ENCODE data around the gene PDHB.

PDHB gene

DNA sequence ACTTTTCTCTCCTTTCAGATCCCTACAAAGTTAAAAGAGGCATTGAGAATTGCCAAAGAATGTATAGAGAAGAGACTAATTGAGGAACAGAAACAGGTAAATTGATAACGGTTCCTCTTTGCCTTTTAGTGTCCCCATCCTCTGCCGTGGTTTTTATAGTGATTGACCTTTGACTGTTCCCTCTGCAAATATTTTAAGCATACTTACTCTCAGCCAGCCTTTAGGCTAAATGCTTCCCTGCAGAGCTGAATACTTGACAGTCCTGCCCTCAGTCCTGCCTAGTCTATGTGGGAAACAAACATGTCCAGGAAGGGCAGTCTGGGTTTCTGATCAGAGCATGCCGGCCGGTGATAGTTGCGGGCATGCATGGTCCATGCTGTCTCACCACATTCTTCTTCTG is 24.7 kb downstream of the PDHB start:
- FAIRE-seq (no peak), DNase-seq (ENCODE audit: insufficient read length, low spot score) (no peak)

DNA sequence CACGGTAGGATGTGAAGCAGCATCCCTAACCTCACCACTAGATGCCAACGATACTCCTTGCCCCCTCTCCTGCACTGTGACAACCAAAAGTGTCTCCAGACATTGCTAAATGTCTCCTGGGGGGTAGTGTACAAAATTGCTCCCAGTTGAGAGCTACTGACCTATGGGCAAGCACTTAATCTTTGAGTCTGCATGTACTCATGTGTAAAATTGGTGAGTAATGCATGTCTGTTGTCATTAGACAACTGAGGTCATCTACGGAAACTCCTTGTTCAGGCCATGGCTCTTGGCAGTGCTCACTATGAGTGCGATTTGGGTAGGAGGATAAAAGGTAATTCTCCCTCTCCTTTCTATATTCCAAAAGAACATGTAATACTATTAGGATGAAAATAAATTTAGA is 29.2 kb downstream of the PDHB start:
- no peak for DNase-seq (ENCODE audit: insufficient read length, low spot score)
- no peak for FAIRE-seq

GRCh38 chr3:58403513-58404109 is 30.0 kb downstream of the PDHB start:
- DNase-seq (ENCODE audit: insufficient read length, low spot score) (no peak), FAIRE-seq (no peak)

- no peak for FAIRE-seq
- DNase-seq (ENCODE audit: insufficient read length, low spot score): no peak
Observed at GRCh38 chr3:58398669-58399333, 34.8 kb downstream of the PDHB start.

GRCh38 chr3:58394339-58394738 is 39.3 kb downstream of the PDHB start:
- FAIRE-seq: no peak

GRCh38 chr3:58392181-58392580 is 41.5 kb downstream of the PDHB start:
- FAIRE-seq (no peak), DNase-seq (ENCODE audit: insufficient read length, low spot score) (no peak)

More at GRCh38 chr3:58394339-58394738, 39.3 kb downstream of the PDHB start:
- DNase-seq (ENCODE audit: insufficient read length, low spot score): no peak

DNA sequence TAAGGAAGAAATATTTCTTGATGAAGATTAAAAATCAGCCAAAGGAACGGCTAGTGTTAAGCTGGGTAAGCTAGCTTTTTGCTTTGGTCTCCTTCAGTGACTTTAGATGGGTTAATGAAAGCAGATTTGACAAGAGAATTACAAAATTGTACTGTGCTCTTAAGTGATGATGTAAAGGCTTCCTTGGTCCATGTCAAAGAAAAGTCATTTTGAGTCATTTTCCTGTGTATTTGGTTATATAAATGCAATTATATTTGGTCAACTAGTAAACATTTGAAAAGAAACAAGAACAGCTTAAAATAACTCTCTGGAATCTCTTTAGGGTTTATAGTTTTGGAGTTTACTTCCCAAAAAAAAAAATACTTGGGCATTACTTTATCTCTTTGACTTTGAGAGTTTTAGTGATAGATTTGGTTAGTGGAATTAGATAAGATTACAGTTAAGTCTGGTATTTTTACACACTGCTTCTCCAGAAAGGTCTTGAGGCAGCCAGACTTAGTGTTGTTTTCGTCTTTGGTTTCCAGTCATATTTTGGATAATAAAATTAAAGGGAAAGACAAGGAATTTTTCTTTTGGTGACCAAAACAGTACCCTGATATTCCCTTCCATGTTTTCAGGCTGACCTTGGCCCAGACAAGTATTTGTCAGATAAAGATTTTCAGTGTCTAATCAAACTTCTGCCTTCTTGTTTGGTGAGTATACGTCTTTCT is 42.3 kb downstream of the PDHB start:
- no peak for FAIRE-seq
- DNase-seq (ENCODE audit: insufficient read length, low spot score): no peak

DNA sequence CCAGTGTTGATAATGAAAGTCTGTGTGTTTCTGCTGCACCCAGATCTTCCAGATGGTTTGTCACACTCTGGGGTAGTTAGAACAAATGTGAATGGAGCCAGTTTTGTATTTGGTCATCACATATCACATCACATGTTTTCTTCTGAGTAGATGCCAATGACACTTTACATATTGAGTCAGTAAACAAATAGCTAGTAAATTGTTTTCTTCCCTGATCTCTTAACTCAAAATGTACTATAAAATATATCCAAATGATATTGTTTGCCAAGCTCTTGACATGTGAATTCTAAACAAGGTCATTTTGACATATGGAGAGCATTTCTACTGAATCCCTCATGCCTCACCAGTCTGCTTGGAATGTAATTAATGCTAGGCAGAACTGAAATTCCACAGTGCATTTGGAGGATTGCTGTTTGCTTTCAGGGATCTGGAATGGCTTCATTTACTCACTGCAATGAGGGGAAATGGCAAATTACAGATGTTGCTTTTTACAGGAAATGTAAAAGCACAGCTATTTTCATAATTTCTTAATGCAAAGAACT is 45.0 kb downstream of the PDHB start:
- no peak for FAIRE-seq
- DNase-seq (ENCODE audit: insufficient read length, low spot score): no peak

DNA sequence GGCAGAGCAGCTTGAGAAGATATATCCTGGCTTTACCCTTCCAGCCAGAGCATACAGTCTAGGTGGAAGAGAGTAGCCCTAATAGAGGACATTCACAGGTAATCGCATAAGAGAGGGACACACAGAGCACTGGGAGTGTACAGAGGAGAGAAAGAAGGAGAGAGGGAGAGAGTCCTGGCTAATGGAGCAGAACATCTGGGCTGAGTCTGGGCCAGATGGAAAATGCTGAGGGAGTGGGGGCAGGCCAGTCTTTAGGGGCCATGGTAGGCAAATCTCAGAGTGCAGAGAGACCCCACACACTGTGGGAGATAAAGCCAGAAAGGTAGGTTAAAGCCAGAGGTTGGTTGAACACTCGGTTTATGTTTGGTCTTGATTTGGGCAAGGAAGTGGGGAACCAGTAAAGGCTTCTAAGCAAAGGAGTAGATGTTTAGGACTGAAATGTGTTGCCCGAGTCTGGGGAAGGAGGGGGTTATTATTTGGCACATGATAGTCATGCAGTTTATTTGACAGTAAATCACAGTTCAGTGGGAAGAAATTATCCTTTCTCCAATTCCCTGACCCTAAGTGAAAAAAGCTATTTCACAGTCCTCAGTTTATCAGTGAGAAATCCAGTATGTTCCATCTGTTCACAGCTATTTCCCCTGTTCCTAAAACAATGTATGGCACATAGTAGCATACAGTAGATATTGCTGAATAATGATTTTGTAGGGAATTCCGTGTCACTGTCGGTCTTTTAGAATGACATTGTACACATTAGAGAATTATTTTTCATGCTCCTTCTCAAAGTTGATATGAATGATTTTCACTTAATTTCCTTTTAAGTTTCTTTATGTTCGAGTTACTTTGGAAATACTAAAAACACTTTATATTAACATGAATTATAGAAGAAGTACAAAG is 45.7 kb downstream of the PDHB start:
- FAIRE-seq: no peak

DNA sequence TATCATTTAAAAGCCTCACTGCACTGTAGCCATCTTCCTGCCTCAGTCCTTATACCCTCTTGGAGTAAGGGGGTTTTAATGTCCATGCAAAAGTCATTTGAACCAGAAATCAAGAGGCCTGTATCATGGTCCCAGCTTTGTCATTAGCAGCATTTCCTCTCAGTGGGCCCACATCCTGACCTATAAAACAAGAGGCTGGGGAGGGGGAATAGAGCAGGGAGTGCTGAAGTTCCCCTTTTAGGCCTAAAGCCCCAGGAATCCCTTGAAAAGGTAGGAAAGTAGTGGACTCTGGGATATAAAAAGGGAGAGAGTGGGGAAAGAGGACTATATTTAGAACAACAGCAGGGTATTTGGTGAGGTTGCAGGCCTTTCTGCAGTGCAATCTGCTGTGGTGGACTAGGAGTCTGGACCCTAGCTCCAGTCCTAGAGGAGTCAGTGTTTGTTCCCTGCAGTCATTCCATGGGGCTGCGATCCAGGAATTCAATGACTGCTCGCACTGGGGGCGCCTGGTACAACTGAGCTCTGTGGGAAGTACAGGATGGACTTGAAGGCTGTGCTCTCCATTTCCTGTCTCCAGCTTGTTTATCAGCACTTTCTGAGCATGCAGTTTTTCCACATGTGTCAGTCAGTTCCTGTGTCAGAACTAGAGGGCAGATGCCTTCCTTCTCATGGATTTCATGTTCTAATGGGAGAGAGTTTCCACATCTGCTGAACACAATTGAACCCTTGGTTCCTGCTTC is 46.8 kb downstream of the PDHB start:
- FAIRE-seq (no peak), DNase-seq (ENCODE audit: insufficient read length, low spot score) (no peak)

More for the DNA sequence above, 45.7 kb downstream of the PDHB start:
- DNase-seq (ENCODE audit: insufficient read length, low spot score): no peak

- FAIRE-seq (no peak), DNase-seq (ENCODE audit: insufficient read length, low spot score) (no peak)
Observed at GRCh38 chr3:58384381-58385090, 49.1 kb downstream of the PDHB start.

DNA sequence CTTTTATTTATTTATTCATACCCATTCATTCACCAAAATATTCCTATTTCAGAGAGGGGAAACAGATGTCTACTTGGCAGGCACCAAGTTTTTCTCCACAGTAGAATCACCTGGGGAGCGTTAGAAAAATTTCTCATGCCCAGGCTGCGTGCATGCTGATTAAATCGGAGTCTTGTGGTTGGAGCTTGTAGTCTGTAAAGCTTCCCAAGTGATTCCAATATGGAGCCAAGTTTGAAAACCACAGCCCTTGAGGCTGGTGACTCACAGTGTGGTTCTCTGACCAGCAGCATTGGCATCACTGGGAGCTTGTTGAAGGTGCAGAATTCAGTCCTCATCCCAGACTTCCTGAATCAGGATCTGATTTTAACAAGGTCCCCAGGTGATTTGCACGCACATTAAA is 49.7 kb downstream of the PDHB start:
- DNase-seq (ENCODE audit: insufficient read length, low spot score) (no peak), FAIRE-seq (no peak)

DNA sequence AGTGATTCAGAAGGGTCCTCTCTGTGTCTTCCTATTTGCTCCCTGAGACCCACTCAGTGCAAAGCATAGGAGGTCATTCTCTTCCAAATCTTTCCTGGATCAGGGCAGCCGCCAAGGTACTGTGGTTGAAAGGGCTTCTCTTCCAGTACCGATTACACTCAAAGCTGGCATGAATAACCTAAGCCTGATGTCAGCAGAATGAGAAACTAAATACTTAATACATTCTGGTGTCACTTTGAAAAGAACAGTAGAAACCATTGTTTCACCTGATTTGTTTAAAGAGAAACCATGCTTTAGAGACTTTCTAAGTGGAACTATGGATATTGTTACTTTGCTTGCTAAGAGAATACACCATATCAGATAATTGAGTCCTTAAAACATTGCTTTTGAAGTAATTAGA is 50.2 kb downstream of the PDHB start:
- no peak for FAIRE-seq
- no peak for DNase-seq (ENCODE audit: insufficient read length, low spot score)

GRCh38 chr3:58379351-58380073 is 54.1 kb downstream of the PDHB start:
- DNase-seq (ENCODE audit: insufficient read length, low spot score) (no peak), FAIRE-seq (no peak)

- no peak for FAIRE-seq
Observed at GRCh38 chr3:58377750-58378149, 55.9 kb downstream of the PDHB start.

More at GRCh38 chr3:58377750-58378149, 55.9 kb downstream of the PDHB start:
- DNase-seq (ENCODE audit: insufficient read length, low spot score): no peak
